ENCODE results near the gene TIAM1.

TIAM1 gene

DNA sequence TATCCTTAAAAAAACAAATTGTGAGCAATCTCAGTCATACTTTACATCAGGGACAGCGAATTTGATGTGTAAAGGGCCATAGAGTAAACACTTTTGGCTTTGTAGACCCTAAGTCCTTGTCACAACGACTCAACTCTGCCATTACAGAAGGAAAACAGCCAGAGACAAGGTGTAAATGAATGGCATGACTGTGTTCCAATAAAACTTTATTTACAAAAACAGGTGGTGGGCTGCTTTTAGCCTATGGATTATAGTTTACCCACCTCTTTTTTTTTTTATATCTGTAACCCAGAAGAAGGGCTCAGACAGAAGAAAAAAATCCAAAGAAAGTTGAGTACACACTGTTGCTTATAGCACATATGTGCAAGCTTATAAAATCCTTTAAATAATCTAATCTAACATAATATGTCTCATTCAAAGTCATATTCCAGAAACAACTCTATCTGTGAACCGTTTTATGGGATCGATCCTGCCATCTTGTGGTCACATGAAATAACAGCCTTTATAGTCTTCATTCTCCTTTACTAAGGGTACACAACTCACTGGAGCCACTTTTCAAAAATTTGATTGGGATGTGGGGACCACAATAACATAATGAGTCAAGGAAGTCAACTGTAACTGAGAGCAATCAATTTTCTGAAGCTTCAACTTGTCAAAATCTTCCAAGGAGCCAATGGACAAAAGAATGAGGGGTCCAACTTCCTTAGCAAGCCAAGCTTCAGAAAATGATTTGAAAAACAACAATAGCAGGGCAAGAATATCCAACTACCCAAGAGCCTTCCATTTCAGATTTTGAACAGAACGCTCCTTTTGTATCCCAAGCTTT lies 163.6 kb downstream of the TIAM1 start:
- H3K36me3 Mint-ChIP-seq (ENCODE audit: low read depth): peaks cover 34% of the 10 kb centered on the region
- DNase-seq (ENCODE audit: low spot score): no peak
- H3K4me3 Mint-ChIP-seq: peak overlapping the region; percentile 83
- H3K27me3 Mint-ChIP-seq (ENCODE audit: low read depth): no peaks in the 10 kb centered on the region
- no peaks in the 10 kb centered on the region for H3K9me3 Mint-ChIP-seq
- peak overlapping the region; percentile 95 for H3K27ac Mint-ChIP-seq
- peaks cover 63% of the 10 kb centered on the region for H3K4me1 Mint-ChIP-seq (ENCODE audit: low read depth)

DNA sequence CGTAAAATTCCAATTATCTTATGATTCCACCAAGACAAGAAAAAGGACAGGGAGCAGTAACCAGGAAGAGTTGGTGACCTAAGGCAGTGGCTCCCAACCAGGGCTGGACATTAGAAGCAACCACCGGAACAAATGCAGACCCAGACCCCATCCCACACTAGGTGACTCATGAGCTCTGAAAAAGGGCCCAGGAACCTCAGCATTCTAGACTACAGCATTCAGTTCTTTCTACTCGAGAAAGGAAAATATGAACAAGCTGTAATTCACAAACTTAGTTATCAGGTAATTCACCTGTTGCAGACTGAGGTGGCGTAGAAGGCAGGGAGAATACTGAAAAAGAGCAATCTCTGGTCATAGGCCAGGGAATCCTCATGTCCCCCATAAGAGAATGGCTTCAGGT lies 167.3 kb downstream of the TIAM1 start:
- DNase-seq (ENCODE audit: low spot score): no peak
- H3K27ac Mint-ChIP-seq: peak overlapping the region; percentile 19
- peaks cover 61% of the 10 kb centered on the region for H3K4me1 Mint-ChIP-seq (ENCODE audit: low read depth)
- H3K36me3 Mint-ChIP-seq (ENCODE audit: low read depth): peaks cover 29% of the 10 kb centered on the region
- H3K27me3 Mint-ChIP-seq (ENCODE audit: low read depth): no peaks in the 10 kb centered on the region
- no peaks in the 10 kb centered on the region for H3K9me3 Mint-ChIP-seq
- peak overlapping the region; percentile 22 for H3K4me3 Mint-ChIP-seq

GRCh38 chr21:31176080-31176551 lies 167.9 kb downstream of the TIAM1 start:
- Mint-ChIP-seq H3K9me3 (no peaks in the 10 kb centered on the region), H3K27ac (peak overlapping the region; percentile 19), H3K4me1 (ENCODE audit: low read depth) (peaks cover 59% of the 10 kb centered on the region), H3K27me3 (ENCODE audit: low read depth) (no peaks in the 10 kb centered on the region), H3K4me3 (peak overlapping the region; percentile 22), H3K36me3 (ENCODE audit: low read depth) (peaks cover 29% of the 10 kb centered on the region)
- no peak for DNase-seq (ENCODE audit: low spot score)

GRCh38 chr21:31173881-31174555 lies 170.0 kb downstream of the TIAM1 start:
- H3K9me3 Mint-ChIP-seq: no peaks in the 10 kb centered on the region
- H3K27me3 Mint-ChIP-seq (ENCODE audit: low read depth): no peaks in the 10 kb centered on the region
- peak; percentile 39 for DNase-seq (ENCODE audit: low spot score)
- H3K36me3 Mint-ChIP-seq (ENCODE audit: low read depth): peaks cover 24% of the 10 kb centered on the region
- peak overlapping the region; percentile 53 for H3K27ac Mint-ChIP-seq
- H3K4me3 Mint-ChIP-seq: peak overlapping the region; percentile 80
- H3K4me1 Mint-ChIP-seq (ENCODE audit: low read depth): peaks cover 60% of the 10 kb centered on the region

DNA sequence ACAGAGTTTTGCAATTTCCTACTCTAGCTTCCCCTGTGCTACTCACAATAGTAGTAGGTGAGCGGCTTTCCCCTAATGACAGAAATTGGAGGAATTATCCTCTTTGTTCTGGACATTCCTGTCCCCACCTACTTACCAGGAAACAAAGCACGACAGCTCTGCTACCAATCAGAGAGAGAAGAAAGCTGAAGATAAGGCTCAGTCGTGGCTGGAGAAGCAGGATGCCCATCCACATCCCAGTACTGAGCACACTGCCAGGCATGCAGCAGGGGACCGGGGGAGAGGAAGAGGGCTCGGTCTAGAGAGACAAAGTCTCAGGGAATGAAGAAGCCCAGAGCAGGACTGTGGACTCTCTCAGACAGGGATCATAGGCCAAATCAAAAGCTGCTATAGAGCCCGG lies 171.7 kb downstream of the TIAM1 start:
- Mint-ChIP-seq H3K9me3 (no peaks in the 10 kb centered on the region), H3K4me1 (ENCODE audit: low read depth) (peaks cover 56% of the 10 kb centered on the region), H3K36me3 (ENCODE audit: low read depth) (peaks cover 22% of the 10 kb centered on the region), H3K27ac (no peak overlapping the region), H3K4me3 (peak overlapping the region; percentile 5), H3K27me3 (ENCODE audit: low read depth) (no peaks in the 10 kb centered on the region)
- DNase-seq (ENCODE audit: low spot score): no peak

DNA sequence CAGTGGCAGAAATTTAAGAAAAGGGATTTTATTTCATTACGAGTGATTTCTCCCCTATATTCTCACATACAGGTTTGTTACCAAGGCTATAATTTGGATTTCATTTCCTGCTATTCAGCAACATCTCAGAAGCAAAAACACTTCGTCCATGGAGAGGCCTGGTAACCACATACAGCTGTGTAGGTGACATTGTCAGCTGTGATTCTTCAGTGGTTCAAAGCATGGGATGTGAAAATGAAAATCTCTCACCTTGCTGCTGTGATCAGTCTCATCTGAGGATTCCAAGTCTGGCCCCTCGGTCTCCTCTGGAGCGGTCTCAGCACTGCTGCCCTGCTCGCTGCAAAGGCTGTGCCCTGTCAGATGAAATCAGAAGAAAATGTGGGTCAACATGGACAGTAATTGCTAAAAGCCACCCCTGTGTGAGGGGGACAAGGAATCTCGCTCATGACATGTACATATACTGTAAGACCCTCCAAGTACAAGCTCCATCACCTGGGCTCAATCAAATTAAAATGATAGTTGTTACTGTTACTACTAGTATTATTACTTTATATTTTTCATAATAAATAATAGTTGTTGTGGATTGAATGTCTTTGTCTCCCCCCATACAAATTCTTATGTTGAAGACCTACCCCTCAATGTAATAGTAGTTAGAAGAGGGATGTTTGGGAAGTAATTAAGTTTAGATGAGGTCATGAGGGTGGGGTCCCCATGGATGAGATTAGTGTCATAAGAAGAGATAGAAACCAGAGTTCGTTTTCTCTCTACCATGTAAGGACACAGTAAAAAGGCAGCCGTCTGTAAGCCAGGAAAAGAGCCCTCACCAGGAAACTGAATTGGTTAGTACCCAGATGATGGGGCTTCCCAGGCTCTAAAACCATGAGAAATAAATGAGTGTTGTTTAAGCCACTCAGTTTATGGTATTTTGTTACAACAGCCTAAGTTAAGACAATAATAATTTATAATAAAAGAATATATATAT lies 179.1 kb downstream of the TIAM1 start:
- Mint-ChIP-seq H3K27ac (peak overlapping the region; percentile 77), H3K27me3 (ENCODE audit: low read depth) (no peaks in the 10 kb centered on the region), H3K4me1 (ENCODE audit: low read depth) (peaks cover 63% of the 10 kb centered on the region), H3K36me3 (ENCODE audit: low read depth) (peaks cover 27% of the 10 kb centered on the region), H3K4me3 (no peak overlapping the region), H3K9me3 (no peaks in the 10 kb centered on the region)
- DNase-seq (ENCODE audit: low spot score): no peak

- H3K4me3 Mint-ChIP-seq: peak overlapping the region; percentile 22
- DNase-seq (ENCODE audit: low spot score): no peak
- peaks cover 34% of the 10 kb centered on the region for H3K36me3 Mint-ChIP-seq (ENCODE audit: low read depth)
- H3K9me3 Mint-ChIP-seq: peaks cover under 1% of the 10 kb centered on the region
- H3K27me3 Mint-ChIP-seq (ENCODE audit: low read depth): no peaks in the 10 kb centered on the region
- peak overlapping the region; percentile 51 for H3K27ac Mint-ChIP-seq
- H3K4me1 Mint-ChIP-seq (ENCODE audit: low read depth): peaks cover 64% of the 10 kb centered on the region
Measured at GRCh38 chr21:31162827-31163226, 181.2 kb downstream of the TIAM1 start.

DNA sequence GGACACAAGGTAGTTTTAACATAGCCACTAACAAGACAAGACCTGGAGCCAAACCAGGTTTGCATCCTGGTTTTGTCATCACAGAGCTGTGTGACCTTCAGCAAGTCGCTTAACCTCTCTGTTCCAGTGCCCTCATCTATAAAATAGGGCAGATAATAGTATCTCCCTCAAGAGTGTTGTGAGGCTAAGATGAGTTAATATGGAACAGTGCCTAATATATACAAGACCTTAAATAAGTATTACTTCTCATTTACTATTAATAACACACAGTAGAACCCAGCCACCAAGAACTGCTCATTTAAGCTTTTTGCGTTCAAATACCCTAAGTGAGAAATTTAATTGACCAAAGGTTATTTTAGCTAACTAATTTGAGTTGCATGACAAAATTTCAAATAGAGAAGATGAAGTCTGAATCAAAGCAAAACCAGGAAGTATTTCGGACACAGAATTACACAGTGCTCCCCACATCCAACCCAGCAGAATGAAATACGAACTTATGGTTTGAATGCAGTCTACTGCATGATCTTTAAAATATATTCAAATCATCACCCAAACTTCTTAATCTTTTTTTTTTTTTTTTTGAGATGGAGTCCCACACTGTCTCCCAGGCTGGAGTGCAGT lies 181.9 kb downstream of the TIAM1 start:
- peak overlapping the region; percentile 28 for H3K27ac Mint-ChIP-seq

DNA sequence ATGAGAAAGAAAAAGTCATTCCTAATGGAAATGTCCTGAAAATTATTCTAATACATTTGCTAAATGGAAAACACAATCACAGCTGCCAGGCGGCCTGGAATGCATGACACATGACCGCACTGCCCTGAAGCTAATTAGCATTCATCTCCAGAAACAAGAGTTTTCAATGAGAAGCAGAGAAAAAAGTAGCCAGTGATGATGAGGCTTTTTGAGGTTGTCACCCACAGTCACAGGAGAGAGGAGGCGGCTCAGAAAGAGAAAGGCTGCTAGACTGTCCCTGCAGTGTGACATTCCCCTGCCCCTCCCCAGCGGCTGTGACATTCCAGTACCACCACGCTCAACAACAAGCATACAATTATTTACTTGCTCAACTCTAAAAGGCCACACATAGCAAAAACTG lies 182.9 kb downstream of the TIAM1 start:
- DNase-seq (ENCODE audit: low spot score): peak; percentile 27
- H3K27ac Mint-ChIP-seq: no peak overlapping the region
- H3K27me3 Mint-ChIP-seq (ENCODE audit: low read depth): no peaks in the 10 kb centered on the region
- H3K36me3 Mint-ChIP-seq (ENCODE audit: low read depth): peaks cover 46% of the 10 kb centered on the region
- peak overlapping the region; percentile 49 for H3K4me3 Mint-ChIP-seq
- H3K4me1 Mint-ChIP-seq (ENCODE audit: low read depth): peaks cover 57% of the 10 kb centered on the region
- H3K9me3 Mint-ChIP-seq: peaks cover 13% of the 10 kb centered on the region

More for the DNA sequence above, 181.9 kb downstream of the TIAM1 start:
- H3K4me1 Mint-ChIP-seq (ENCODE audit: low read depth): peaks cover 64% of the 10 kb centered on the region
- peaks cover 6% of the 10 kb centered on the region for H3K9me3 Mint-ChIP-seq
- DNase-seq (ENCODE audit: low spot score): no peak
- no peaks in the 10 kb centered on the region for H3K27me3 Mint-ChIP-seq (ENCODE audit: low read depth)
- peak overlapping the region; percentile 36 for H3K4me3 Mint-ChIP-seq
- H3K36me3 Mint-ChIP-seq (ENCODE audit: low read depth): peaks cover 38% of the 10 kb centered on the region

DNA sequence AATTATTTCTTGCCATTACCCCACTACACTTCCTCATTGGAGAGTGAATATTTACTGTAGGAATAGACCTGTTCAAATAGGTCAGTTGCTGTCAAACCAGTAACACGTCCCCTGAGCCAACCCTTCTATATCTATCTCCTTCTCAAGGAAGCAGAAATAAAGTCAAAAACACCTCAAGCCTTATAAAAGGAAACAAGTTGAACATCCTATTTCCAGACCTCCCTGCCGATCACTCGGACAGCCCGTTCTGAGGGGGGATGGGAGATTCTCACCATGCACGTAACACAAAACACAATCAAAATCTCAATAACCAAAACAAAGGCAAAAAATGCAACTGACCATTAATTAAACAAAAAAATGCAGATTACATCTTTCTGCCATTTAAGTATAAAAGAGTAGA lies 184.3 kb downstream of the TIAM1 start:
- peaks cover 18% of the 10 kb centered on the region for H3K9me3 Mint-ChIP-seq
- peaks cover 47% of the 10 kb centered on the region for H3K4me1 Mint-ChIP-seq (ENCODE audit: low read depth)
- H3K36me3 Mint-ChIP-seq (ENCODE audit: low read depth): peaks cover 49% of the 10 kb centered on the region
- no peak for DNase-seq (ENCODE audit: low spot score)
- peak overlapping the region; percentile 71 for H3K4me3 Mint-ChIP-seq
- peak overlapping the region; percentile 73 for H3K27ac Mint-ChIP-seq
- no peaks in the 10 kb centered on the region for H3K27me3 Mint-ChIP-seq (ENCODE audit: low read depth)

DNA sequence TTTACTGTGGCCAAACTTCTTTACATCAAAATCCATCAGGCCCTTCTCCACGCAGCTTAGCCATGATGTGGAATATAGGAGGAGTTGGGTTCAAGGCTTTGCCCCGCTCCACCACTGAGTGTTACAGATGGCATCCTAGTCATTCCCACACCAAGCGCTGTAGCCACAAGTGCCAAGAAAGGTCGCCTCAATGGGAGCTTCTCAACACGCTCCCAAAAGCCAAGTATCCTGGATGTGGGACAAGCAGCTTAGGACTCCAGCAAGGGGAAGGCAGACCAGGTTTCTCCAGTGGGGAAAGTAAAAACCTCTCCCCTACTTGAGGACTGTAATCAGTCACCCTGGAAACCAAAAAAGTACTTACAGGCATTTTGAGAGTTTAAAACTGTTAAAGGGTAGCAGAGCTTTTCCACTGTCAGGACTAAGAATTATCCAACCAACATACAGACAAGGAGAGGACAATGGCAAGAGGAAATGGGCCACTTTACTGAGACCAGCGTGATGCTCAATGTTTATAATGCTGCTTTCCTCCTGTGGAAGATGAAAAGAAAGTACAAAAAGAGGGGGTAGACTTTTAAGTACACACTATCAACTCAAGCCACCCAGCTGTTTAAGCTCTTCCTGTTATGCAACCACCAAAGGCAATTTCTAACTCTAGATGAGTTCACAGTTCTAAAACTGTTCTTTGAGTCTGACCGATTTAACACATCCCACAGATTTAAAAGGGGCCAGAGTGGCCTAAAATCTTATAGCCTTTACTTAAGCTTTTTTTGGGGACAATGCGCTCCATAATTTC lies 185.1 kb downstream of the TIAM1 start:
- Mint-ChIP-seq H3K4me1 (ENCODE audit: low read depth) (peaks cover 48% of the 10 kb centered on the region), H3K36me3 (ENCODE audit: low read depth) (peaks cover 52% of the 10 kb centered on the region), H3K27me3 (ENCODE audit: low read depth) (no peaks in the 10 kb centered on the region)

GRCh38 chr21:31157756-31158155 lies 186.3 kb downstream of the TIAM1 start:
- Mint-ChIP-seq H3K36me3 (ENCODE audit: low read depth) (peaks cover 56% of the 10 kb centered on the region), H3K9me3 (peaks cover 18% of the 10 kb centered on the region), H3K27ac (no peak overlapping the region), H3K4me3 (no peak overlapping the region), H3K27me3 (ENCODE audit: low read depth) (no peaks in the 10 kb centered on the region), H3K4me1 (ENCODE audit: low read depth) (peaks cover 41% of the 10 kb centered on the region)
- no peak for DNase-seq (ENCODE audit: low spot score)

More for the DNA sequence above, 185.1 kb downstream of the TIAM1 start:
- peak overlapping the region; percentile 71 for H3K4me3 Mint-ChIP-seq
- H3K27ac Mint-ChIP-seq: peak overlapping the region; percentile 78
- peaks cover 18% of the 10 kb centered on the region for H3K9me3 Mint-ChIP-seq
- no peak for DNase-seq (ENCODE audit: low spot score)
